IPS-18a (cell line): ENCODE results near the gene SLX4IP.
"Not testable (repeated sequence)": the region's sequence is repeated elsewhere in the genome, so short reads cannot be mapped to it uniquely, and the experiment has no call there.

ENCODE experiments used
- H3K27ac ChIP-seq: one replicate; pipeline ENCODE4 v1.5.1; 2013; ENCODE audit warnings: low read length
- H3K27me3 ChIP-seq: one replicate; pipeline ENCODE4 v1.6.1; 2013; ENCODE audit warnings: mild to moderate bottlenecking, low read length; ENCODE audit not compliant: control insufficient read depth, insufficient read depth
- H3K36me3 ChIP-seq: one replicate; pipeline ENCODE4 v1.6.1; 2013; ENCODE audit warnings: low read depth, low read length; ENCODE audit not compliant: control insufficient read depth
- H3K4me1 ChIP-seq: one replicate; pipeline ENCODE4 v1.6.1; 2013; ENCODE audit warnings: low read depth, low read length; ENCODE audit not compliant: control insufficient read depth
- H3K4me3 ChIP-seq: one replicate; pipeline ENCODE4 v1.5.1; 2013; ENCODE audit warnings: low read length
- H3K9ac ChIP-seq: one replicate; pipeline ENCODE4 v1.6.1; 2013; ENCODE audit warnings: mild to moderate bottlenecking, low read length, moderate library complexity
- H3K9me3 ChIP-seq: one replicate; pipeline ENCODE4 v1.6.1; 2013; ENCODE audit warnings: low read depth, low read length; ENCODE audit not compliant: control insufficient read depth

The SLX4IP gene

GRCh38 chr20:10434832-10435812 is at the start of gene SLX4IP:
Gene SLX4IP (plus strand): TSS chr20:10435305. CDS start chr20:10458205, 22,900 bp downstream.
- Histone ChIP-seq H3K27ac (peak within 1 kb of the TSS; percentile 89), H3K36me3 (peaks cover 3% of the 10 kb centered on the region), H3K9me3 (no peaks in the 10 kb centered on the region), H3K4me1 (peaks cover 10% of the 10 kb centered on the region), H3K27me3 (no peaks in the 10 kb centered on the region), H3K4me3 (peak within 1 kb of the TSS; percentile 93), H3K9ac (peak within 1 kb of the TSS; percentile 96)

DNA sequence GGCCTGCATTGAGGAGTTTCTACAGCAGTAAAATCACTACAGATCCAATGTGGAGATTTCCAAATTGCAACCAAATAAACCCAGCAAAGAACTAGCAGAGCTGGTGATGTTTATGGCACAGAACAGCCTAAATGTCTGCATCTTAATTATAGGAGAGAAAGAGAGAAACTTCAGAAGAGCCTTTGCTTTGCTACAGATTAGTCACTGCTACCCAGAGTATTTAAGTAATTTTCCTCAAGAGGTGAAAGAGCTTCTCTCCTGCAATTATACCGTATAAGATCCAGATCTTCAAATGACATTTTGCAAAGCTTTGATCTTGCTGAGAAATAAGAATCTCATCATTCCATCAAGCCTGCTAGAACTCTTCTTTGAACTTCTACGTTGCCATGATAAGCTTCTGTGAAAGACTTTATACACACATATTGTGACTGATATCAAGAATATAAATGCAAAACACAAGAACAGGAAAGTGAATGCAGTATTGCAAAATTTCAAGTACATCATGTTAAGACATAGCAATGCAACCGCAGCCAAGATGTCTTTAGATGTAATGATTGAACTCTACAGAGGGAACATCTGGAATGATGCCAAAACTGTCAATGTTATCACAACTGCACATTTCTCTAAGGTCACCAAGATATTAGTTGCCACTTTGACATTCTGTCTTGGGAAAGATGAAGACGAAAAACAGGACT is 49.1 kb upstream of the SLX4IP start:
- H3K36me3 ChIP-seq, result no peaks in the 10 kb centered on the region

GRCh38 chr20:10387686-10388085 is 47.4 kb upstream of the SLX4IP start:
- H3K9ac ChIP-seq, result no peak overlapping the region
- H3K9me3 ChIP-seq, result no peaks in the 10 kb centered on the region
- no peaks in the 10 kb centered on the region for H3K27me3 ChIP-seq
- H3K27ac ChIP-seq, result no peak overlapping the region
- no peak overlapping the region for H3K4me3 ChIP-seq
- no peaks in the 10 kb centered on the region for H3K36me3 ChIP-seq
- no peaks in the 10 kb centered on the region for H3K4me1 ChIP-seq

More for the DNA sequence above, 49.1 kb upstream of the SLX4IP start:
- Histone ChIP-seq H3K9ac (no peak overlapping the region), H3K4me1 (no peaks in the 10 kb centered on the region), H3K4me3 (no peak overlapping the region), H3K9me3 (no peaks in the 10 kb centered on the region), H3K27me3 (no peaks in the 10 kb centered on the region), H3K27ac (no peak overlapping the region)

- Histone ChIP-seq H3K36me3 (no peaks in the 10 kb centered on the region), H3K4me1 (no peaks in the 10 kb centered on the region), H3K27me3 (no peaks in the 10 kb centered on the region), H3K27ac (no peak overlapping the region), H3K4me3 (no peak overlapping the region), H3K9me3 (no peaks in the 10 kb centered on the region), H3K9ac (no peak overlapping the region)
Measured at GRCh38 chr20:10388597-10388996, 46.5 kb upstream of the SLX4IP start.

- H3K9ac ChIP-seq, result no peak overlapping the region
- no peaks in the 10 kb centered on the region for H3K4me1 ChIP-seq
- no peak overlapping the region for H3K4me3 ChIP-seq
- no peaks in the 10 kb centered on the region for H3K9me3 ChIP-seq
- H3K27ac ChIP-seq, result no peak overlapping the region
- no peaks in the 10 kb centered on the region for H3K27me3 ChIP-seq
- no peaks in the 10 kb centered on the region for H3K36me3 ChIP-seq
Measured at GRCh38 chr20:10390709-10391108, 44.4 kb upstream of the SLX4IP start.

- not testable (repeated sequence) for H3K27ac ChIP-seq, H3K9me3 ChIP-seq, H3K4me3 ChIP-seq, H3K36me3 ChIP-seq, H3K4me1 ChIP-seq, H3K9ac ChIP-seq, H3K27me3 ChIP-seq
Measured at GRCh38 chr20:10394752-10395151, 40.4 kb upstream of the SLX4IP start.

DNA sequence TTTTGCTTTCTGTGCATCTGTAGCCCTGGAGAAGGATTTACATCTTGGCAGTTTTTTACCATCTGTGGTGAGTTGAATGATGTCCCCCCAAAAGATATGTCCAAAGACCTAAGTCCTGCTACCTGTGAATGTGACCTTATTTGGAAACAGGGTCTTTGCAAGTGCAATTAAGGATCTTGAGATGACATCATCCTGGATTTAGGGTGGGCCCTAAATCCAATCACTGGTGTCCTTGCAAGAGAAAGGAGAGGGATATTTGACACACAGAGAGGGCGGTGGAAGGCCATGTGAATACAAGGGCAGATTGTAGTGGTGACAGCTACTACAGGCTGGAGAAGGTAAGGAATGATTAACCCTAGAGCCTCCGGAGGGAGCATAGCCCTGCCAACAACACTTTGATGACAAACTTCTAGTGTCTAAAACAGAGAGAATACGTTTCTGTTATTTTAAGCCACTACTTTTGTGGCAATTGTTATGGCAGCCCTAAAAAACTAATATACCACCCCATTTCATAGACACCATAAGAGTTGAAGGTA is 36.2 kb upstream of the SLX4IP start:
- no peaks in the 10 kb centered on the region for H3K9me3 ChIP-seq
- H3K36me3 ChIP-seq, result no peaks in the 10 kb centered on the region
- H3K27ac ChIP-seq, result no peak overlapping the region
- no peak overlapping the region for H3K4me3 ChIP-seq
- no peak overlapping the region for H3K9ac ChIP-seq
- H3K4me1 ChIP-seq, result no peaks in the 10 kb centered on the region
- no peaks in the 10 kb centered on the region for H3K27me3 ChIP-seq

GRCh38 chr20:10402938-10403608 is 32.0 kb upstream of the SLX4IP start:
- no peak overlapping the region for H3K9ac ChIP-seq
- H3K27me3 ChIP-seq, result no peaks in the 10 kb centered on the region

GRCh38 chr20:10404023-10404628 is 31.0 kb upstream of the SLX4IP start:
- Histone ChIP-seq H3K36me3 (peaks cover 13% of the 10 kb centered on the region), H3K27ac (no peak overlapping the region), H3K4me1 (no peaks in the 10 kb centered on the region)

More at GRCh38 chr20:10402938-10403608, 32.0 kb upstream of the SLX4IP start:
- Histone ChIP-seq H3K9me3 (no peaks in the 10 kb centered on the region), H3K4me1 (no peaks in the 10 kb centered on the region), H3K4me3 (no peak overlapping the region), H3K27ac (no peak overlapping the region), H3K36me3 (peaks cover 13% of the 10 kb centered on the region)

DNA sequence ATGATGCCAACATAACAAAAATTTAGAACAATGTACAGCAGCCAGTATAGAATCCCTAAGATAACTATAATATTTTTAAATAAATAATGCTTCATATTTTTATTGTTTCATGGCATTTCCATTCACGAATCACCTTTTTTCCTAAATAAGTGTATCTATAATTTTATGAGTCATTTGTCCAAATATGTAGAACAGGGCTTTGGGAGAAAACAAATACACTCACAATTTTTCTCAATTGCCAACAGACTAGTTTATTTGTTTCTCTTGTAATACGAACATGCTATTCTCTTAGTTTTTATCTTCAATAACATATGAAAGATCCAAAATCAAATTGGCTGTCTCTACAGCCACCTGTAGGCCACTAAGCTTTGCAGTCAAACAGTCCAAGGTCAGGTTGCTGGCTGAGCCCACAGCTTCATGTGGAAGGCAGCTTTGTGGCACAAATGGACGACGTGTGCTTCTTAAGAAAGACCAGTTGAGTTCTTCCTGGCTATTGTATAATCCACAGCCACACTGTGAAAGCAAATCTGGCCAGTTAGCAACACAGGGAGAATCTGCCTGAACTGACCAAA is 30.1 kb upstream of the SLX4IP start:
- Histone ChIP-seq H3K4me3 (no peak overlapping the region), H3K27me3 (no peaks in the 10 kb centered on the region), H3K27ac (no peak overlapping the region)

More at GRCh38 chr20:10404023-10404628, 31.0 kb upstream of the SLX4IP start:
- no peak overlapping the region for H3K4me3 ChIP-seq
- no peaks in the 10 kb centered on the region for H3K9me3 ChIP-seq
- H3K9ac ChIP-seq, result no peak overlapping the region
- H3K27me3 ChIP-seq, result no peaks in the 10 kb centered on the region

More for the DNA sequence above, 30.1 kb upstream of the SLX4IP start:
- no peaks in the 10 kb centered on the region for H3K9me3 ChIP-seq
- H3K4me1 ChIP-seq, result no peaks in the 10 kb centered on the region
- H3K36me3 ChIP-seq, result peaks cover 13% of the 10 kb centered on the region
- H3K9ac ChIP-seq, result no peak overlapping the region
